ENCODE measurements around the gene N4BP3. TPM values are rescaled to one million over a fixed set of nuclear protein-coding genes. Genes with fewer than 3 reads are reported as not detected.

N4BP3 gene
- total RNA-seq, 1 donor from 2014 or later: 16.6 TPM

DNA sequence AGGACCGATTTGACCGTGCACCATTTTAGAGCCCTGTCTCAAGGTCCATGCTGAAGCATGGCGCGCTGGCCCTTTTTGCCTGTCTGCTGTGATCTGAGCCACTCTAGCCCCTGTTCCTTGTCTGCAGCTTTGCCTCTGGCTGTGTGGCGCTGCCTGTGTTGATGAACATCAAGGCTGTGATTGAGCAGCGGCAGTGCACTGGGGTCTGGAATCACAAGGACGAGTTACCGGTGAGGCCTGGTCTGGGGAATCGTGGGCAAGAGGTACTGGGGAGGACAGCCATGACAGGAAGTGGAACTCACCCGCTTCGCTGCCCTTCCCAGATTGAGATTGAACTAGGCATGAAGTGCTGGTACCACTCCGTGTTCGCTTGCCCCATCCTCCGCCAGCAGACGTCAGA, 34.1 kb downstream of the N4BP3 start:
- DNase-seq (ENCODE audit: low read depth, low spot score): no peak

DNA sequence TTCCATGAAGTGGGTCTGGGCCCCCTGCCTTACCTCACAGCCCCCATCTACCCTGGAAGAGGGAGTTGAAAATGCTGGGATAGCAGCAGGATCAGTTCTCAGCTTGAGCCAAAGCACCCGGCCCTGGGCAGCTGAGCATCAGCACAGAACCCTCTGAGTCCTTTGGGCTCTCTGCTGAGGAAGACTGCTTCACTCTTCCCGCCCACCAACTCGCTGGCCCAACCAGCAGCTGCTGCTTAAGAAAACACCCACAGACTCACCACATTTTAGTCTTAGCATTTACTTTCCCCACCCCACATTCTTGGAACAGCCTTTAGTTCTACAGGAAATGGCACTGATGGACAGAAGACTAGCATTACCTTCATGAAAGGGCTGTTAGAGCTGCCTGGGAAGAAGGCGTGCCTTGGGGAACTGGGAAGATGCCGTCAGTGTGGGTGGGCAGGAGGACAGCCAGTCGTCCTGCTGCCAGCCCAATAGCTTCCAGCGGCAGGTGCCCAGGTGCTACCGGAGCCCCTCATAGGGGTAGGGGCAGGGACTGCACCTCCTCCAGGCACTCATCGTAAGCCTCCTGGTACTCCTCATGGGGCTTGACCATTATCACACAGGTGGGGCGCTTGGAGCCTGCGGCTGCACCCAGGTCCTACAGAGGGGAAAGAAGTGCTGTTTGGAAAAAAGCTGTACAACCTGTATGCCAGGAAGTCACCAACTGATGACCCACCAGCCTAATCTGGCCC, 36.0 kb downstream of the N4BP3 start:
- DNase-seq (ENCODE audit: low read depth, low spot score): no peak

DNA sequence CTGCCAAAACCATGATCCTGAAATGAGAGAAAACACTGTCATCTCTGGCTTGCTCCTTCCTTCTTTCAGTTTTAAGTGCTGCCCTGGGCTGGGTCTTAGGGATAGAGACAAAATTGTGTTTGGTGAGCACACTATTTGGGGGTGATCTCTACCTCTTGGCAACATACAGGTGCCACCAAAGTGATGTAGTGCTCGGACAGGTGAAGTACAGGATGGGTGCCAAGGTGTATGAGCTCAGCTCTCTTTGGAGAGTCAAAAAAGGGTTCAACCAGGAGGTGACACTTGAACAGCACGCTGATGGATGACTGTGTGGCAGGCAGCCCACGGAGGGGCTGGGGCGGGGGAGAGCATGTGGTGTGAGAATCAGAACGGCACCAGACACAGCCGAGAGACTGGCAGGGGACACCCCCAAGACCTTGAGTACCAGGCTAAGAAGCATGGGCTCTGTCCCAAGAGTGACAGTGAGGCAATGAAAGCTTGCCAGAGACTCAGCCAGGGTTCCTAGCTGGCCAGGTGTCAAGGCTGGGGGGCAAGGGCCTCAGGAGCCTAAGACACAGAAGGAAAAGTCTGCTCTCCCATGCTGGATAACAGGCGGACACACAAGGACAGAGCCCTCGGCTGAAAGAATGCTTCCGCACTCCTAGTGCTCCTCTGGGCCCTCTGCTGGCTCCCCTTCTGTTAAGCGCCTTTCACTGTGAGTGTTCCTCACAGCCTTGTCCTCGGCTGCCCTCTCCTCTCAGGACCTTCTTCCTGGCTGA, 37.8 kb downstream of the N4BP3 start:
- DNase-seq (ENCODE audit: low read depth, low spot score): no peak

DNA sequence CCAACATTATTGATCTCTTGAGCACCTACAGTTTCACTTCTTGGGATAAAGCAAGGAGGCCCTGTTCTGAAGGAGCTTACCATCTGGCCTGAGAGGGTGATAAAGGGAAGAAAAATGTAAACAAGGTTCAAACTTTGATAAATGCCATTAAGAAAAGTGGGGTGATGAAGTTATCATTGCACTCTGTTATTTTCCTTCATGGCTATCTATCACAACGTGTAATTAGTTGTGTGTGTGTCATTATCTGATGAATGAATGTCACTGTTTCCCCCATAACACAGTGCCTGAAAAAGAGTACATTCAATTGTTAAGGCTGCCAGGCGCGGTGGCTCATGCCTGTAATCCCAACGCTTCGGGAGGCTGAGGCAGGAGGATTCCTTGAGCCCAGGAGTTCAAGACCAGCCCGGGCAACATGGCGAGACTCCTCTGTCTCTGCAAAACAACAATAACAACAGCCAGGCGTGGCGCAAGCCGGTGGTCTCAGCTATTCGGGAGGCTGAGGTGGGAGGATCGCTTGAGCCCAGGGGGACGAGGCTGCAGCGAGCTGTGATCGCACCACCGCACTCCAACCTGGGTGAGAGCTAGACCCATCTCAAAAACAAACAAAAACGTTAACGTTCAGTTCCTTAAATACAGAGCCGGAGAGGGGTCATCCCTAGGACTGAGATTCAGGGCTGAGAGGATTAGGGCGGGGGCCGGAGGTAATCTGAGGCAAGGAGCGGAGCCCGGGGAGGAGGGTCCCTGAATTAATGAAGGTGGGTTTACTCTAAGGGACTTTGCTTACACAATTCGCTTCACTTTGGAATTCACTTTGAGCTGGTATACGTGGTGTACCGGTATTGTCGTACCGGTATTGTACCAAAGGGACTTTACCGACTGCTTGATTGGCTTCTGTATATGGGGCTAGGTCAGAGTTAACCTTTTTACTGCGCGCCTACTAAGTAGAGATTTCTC, 39.4 kb downstream of the N4BP3 start:
- DNase-seq (ENCODE audit: low read depth, low spot score): no peak

DNA sequence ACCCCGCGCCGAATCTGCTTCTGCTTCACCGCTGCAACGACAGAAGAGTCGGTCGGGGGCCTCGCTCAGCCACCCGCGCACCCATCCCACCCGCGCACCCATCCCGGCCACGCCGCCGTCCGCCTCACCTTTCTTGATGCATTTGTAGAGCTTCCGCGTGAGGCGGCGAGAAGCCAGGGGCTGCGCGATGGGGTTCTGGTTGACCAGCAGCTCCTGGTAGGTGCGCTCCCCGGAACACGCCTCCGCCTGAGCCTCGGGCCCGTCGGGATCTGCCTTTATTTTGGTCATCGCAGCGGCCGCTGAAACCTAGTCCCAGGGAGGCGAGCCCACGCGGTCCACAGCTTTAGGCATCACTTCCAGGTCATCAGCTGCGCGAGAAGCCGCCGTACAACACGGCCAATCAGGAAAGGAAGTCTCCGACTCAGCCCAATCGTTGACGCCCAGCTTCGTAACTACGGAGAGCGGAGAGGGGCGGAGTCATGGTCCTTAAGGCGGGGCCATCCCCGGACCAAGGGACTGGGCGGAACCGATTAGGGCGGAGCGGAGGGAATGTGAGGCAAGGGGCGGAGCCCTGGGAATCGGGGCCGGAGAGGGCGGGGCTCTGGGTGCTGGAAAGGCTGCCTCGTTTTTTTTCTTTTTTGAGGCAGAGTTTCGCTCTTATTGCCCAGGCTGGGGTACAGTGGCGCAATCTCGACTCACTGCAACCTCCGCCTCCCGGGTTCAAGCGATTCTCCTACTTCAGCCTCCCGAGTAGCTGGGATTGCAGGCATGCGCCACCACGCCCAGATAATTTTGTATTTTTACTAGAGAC, 40.4 kb downstream of the N4BP3 start, which contains the start of gene NHP2:
Gene NHP2 (minus strand): TSS at position 356 of the 811 bp plus-strand sequence. CDS start 68 bp downstream, at position 288.
- DNase-seq (ENCODE audit: low read depth, low spot score): peak; percentile 97

DNA sequence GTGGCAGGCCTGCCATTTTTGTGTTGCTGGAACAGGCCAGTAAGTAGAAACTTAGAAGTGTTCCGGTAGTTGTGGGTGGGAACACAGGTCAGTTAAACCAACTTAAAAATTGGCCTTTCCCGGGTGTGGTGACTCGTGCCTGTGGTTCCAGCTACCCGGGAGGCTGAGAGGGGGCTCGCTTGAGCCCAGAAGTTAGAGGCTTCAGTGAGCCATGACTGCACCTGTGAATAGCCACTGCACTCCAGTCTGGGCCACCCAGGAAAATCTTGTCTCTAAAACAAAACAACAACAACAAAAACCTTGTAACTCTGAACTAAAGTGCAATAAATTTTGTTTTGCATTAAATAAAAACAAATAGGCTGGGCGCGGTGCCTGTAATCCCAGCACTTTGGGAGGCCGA, 41.7 kb downstream of the N4BP3 start:
- DNase-seq (ENCODE audit: low read depth, low spot score): no peak

DNA sequence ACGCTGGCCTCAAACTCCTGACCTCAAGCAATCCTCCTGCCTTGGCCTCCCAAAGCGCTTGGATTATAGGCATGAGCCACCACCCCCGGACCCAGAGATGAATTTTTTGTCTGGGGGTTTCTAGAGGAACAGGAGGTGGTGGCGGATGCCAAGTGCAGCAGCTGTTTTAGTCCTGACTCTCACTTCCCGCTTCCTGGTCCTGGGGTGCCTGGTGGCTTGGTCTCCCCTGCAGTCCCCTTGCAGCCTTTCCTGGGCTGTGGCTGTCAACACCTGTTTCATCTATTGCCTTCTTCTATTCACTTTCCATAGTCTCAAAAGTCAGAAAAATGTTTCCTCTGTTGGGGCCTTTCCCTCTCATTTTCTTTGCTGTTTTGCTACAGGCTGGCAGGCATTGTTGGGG, 46.8 kb downstream of the N4BP3 start:
- DNase-seq (ENCODE audit: low read depth, low spot score): no peak

DNA sequence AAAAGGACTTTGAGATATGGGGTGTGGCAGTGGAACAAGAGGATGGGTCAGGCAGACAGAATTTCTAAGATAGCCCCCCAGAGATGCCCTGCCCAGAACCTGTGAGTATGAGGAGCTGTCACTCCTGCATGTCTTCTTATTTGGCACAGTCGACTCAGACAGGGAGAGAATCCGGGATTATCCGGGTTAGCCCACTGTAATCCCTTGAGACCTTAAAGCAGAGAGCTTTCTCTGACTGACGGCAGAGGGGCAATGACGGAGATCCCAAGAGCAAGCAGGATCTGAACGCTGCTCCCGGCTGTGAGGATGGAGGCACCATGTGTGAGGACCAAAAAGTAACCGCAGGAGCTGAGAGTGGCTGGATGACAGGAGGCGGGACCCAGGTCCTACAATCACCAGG, 49.1 kb downstream of the N4BP3 start:
- DNase-seq (ENCODE audit: low read depth, low spot score): no peak

DNA sequence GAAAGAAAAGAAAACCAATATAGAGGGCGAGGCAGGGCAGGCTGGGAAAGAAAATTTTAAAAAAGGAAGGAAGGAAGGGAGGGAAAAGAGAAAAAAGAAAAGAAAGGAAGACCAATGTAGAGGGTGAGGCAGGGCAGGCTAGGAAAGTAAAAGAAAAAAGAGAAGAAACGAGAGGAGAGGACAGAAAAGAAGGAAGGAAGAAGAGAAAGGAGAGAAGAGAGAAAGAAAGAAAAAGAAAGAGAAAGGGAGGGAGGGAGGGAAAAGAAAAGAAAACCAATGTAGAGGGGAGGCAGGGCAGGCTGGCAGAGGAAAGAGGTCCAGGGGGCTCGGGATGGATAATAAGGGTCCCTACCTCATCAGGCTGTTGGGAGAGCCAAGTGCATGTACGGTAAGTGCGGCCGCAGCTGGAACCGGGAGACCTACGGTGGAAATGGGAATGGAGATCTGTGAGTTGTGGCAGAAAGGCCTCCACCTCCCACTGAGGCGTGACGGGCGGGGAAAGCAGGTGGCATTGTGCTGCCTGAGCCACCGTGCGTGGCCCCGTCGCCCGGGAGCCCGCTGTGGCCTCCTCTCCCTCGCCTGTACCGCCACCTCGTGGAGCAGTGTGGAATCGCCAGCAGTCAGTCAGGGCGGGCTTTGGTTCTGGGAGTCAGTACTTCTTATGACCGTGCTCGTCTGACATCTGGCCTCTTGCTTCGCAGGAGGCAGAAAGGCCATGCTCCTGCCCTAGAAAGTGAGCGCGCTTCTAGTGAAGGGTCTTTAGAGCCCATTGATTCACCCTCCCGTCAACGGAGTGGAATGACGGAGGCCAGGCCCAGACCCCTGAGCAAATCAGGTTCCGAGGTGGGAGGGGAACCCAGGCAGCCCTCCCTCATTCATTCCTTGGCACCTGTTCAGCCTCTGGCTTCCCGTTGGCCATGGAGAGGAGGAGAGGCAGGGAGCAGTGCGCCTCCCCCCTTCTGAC, 50.7 kb downstream of the N4BP3 start:
- no peak for DNase-seq (ENCODE audit: low read depth, low spot score)

DNA sequence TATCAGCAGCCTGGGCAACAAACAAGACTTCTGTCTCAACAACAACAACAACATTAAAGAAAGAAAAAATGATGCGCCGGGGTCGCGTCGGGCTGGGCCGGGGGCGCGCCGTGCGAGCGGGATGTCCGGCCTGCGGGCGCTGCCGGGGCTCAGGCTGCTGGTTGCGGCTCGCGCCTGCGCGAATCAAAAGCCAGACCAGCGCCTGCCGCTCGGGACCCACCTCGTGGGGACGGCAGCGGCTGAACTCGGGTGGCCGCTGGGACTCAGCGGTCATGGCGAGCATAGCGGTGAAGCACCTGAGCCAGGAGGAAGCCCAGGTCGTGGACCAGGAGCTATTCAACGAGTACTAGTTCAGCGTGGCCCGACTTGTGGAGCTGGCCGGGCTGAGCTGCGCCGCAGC, 52.2 kb downstream of the N4BP3 start:
- DNase-seq (ENCODE audit: low read depth, low spot score): no peak

DNA sequence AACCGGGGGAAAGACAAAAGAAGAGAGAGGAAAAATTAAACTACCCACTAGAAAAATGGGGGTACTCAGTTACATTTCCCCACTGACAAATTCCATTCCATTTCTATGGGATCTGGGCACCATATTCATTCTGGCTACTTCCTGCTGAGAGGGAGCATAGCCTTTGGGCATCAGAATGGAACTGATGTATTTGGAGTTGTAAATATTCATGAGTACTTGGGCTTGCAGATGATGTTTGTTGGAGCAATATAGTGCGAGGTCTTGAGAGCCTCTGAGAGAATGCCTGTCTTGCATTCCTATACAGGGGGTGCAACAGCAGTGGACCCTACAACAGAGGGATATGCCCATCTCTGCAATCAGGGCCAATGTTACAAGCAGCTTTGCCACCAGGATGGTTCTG, 57.1 kb downstream of the N4BP3 start:
- no peak for DNase-seq (ENCODE audit: low read depth, low spot score)

DNA sequence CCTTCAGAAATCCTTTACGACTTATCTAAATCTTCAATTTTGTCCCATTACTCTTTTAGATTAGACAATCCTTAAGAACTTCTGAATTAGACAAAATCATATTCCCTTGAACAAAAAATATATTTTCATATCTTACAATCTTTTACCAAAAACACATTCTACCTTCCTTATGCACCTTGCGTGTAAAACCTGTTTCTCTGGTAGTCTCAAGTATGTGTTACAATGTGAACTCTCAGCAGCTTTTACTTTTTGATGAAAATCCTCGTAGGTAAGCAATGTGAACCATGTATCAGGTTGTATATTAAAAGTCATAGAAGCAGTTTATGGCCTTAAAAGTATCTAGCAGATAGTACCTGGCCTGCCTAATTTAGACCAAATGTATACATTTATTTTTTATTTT, 61.1 kb downstream of the N4BP3 start:
- DNase-seq (ENCODE audit: low read depth, low spot score): no peak

Other genes with a start within 250 kb of the N4BP3 start
- gene PROP1, start 117.3 kb upstream of the N4BP3 start, total RNA-seq: not detected in 2 replicates
- gene RMND5B, start 17.5 kb downstream of the N4BP3 start, total RNA-seq: 28.9 and 38.5 TPM in 2 replicates
- gene NHP2, start 40.4 kb downstream of the N4BP3 start, total RNA-seq: 182 and 186 TPM in 2 replicates
- not detected in 2 replicates for gene GMCL2, start 73.8 kb downstream of the N4BP3 start, total RNA-seq
- gene HNRNPAB, start 91.0 kb downstream of the N4BP3 start, total RNA-seq: 90.6 and 107 TPM in 2 replicates
- 35.1 and 39.8 TPM in 2 replicates for gene PHYKPL, start 119.3 kb downstream of the N4BP3 start, total RNA-seq